DND-41 (cell line): ENCODE data around the gene FBN1.
A peak's percentile ranks its signal among the peaks of the same experiment; 100 is the strongest.

ENCODE experiments used
- ATAC-seq: fragments of 200-7000 bp; cut with Tn5 transposase; 3 replicates; pipeline ENCODE4 v1.9.1; 2021; ENCODE audit warnings: low read depth; ENCODE audit not compliant: insufficient read depth
- DNase-seq: peaks from one replicate; pipeline ENCODE4 v3.0.0-alpha.2; 2020
- H2AFZ ChIP-seq: 2 replicates; pipeline ENCODE4 v1.6.0; 2012; ENCODE audit warnings: low read depth, low read length
- H3K27ac ChIP-seq: 2 replicates; pipeline ENCODE4 v1.5.1; 2012; ENCODE audit warnings: low read length, inconsistent platforms
- H3K27me3 ChIP-seq: fragments of 200-600 bp; sonication (generic); 2 replicates; pipeline ENCODE4 v1.6.0; 2012; ENCODE audit warnings: low read length, mild to moderate bottlenecking, inconsistent platforms; ENCODE audit not compliant: insufficient read depth, poor library complexity
- H3K36me3 ChIP-seq: 2 replicates; pipeline ENCODE4 v1.5.1; 2012; ENCODE audit warnings: low read length, inconsistent platforms; ENCODE audit not compliant: insufficient read depth
- H3K4me1 ChIP-seq: 2 replicates; pipeline ENCODE4 v1.5.1; 2012; ENCODE audit warnings: mild to moderate bottlenecking, low read length; ENCODE audit not compliant: insufficient read depth
- H3K4me2 ChIP-seq: 2 replicates; pipeline ENCODE4 v1.6.0; 2012; ENCODE audit warnings: mild to moderate bottlenecking, moderate library complexity, low read length, inconsistent platforms; ENCODE audit not compliant: insufficient read depth
- H3K4me3 ChIP-seq, 2 experiments: fragments of 200-600 bp in 1 of 2; shearing (Covaris generic) in 1 of 2; 2 replicates each; pipeline ENCODE4 v1.5.1; 2012 to 2016; ENCODE audit warnings: inconsistent platforms in 2 of 2, low read length in 2 of 2, mild to moderate bottlenecking in 2 of 2, low read depth in 1 of 2, moderate library complexity in 1 of 2
- H3K79me2 ChIP-seq: 2 replicates; pipeline ENCODE4 v1.6.0; 2012; ENCODE audit warnings: low read length, inconsistent platforms; ENCODE audit not compliant: insufficient read depth
- H3K9ac ChIP-seq: 2 replicates; pipeline ENCODE4 v1.6.0; 2012; ENCODE audit warnings: low read depth, mild to moderate bottlenecking, inconsistent platforms, low read length, moderate library complexity
- H3K9me3 ChIP-seq: 2 replicates; pipeline ENCODE4 v1.5.1; 2012; ENCODE audit warnings: low read length, moderate library complexity, mild to moderate bottlenecking, inconsistent platforms; ENCODE audit not compliant: insufficient read depth, severe bottlenecking
- H4K20me1 ChIP-seq: 2 replicates; pipeline ENCODE4 v1.6.0; 2012; ENCODE audit warnings: low read length; ENCODE audit not compliant: insufficient read depth
- EZH2 ChIP-seq: IDR thresholded peaks from 3 replicates; pipeline ENCODE4 v1.6.1; 2012; ENCODE audit warnings: borderline replicate concordance, low read depth, mild to moderate bottlenecking, moderate library complexity, low read length, inconsistent platforms; ENCODE audit not compliant: severe bottlenecking
- TF ChIP-seq, protein P1 (sequence below): IDR thresholded peaks from 2 replicates; pipeline ENCODE4 v1.5.1; 2012; ENCODE audit warnings: borderline replicate concordance, low read length, moderate library complexity, mild to moderate bottlenecking; ENCODE audit not compliant: poor library complexity, severe bottlenecking; ENCODE audit errors: extremely low read depth

FBN1 gene

DNA sequence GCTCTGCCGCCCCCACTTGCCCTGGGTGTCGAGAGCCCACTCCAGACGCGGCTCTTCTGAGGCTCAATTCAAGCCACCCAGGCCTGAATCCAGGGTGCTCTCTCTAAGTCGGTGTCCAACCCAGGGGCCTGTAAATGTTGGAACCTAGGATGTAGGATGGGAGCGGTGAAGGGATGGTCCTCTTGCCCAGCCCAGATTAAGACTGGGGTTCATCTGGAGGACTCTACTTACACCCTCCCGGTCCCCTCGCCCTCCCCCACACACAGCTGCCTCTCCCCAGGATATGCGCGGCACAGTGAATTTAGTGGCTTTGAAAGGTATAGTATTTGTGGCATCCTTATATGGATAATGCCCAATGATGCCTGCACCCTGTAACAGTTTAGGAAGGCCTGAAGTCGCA, 822 bp upstream of the FBN1 start:
- no peaks in the 10 kb centered on the region for H3K9me3 ChIP-seq
- peak overlapping the region; percentile 76 for H3K4me2 ChIP-seq
- H3K36me3 ChIP-seq, result no peaks in the 10 kb centered on the region
- no peak for DNase-seq
- no peaks in the 10 kb centered on the region; the same call in 1 of the 2 replicates for H4K20me1 ChIP-seq
- no peak for ATAC-seq
- peak overlapping the region; percentile 73 for H2AFZ ChIP-seq
- H3K4me1 ChIP-seq, result peaks cover 29% of the 10 kb centered on the region
- H3K4me3 ChIP-seq, result peak overlapping the region; percentile 31 to 63; a peak in 3 of 4 replicates
- peak overlapping the region; percentile 55 for H3K9ac ChIP-seq
- H3K27ac ChIP-seq, result no peak overlapping the region
- peaks cover 31% of the 10 kb centered on the region for H3K27me3 ChIP-seq
- no peaks in the 10 kb centered on the region for H3K79me2 ChIP-seq
- no peak for TF ChIP-seq EZH2
- TF ChIP-seq, protein P1, sequence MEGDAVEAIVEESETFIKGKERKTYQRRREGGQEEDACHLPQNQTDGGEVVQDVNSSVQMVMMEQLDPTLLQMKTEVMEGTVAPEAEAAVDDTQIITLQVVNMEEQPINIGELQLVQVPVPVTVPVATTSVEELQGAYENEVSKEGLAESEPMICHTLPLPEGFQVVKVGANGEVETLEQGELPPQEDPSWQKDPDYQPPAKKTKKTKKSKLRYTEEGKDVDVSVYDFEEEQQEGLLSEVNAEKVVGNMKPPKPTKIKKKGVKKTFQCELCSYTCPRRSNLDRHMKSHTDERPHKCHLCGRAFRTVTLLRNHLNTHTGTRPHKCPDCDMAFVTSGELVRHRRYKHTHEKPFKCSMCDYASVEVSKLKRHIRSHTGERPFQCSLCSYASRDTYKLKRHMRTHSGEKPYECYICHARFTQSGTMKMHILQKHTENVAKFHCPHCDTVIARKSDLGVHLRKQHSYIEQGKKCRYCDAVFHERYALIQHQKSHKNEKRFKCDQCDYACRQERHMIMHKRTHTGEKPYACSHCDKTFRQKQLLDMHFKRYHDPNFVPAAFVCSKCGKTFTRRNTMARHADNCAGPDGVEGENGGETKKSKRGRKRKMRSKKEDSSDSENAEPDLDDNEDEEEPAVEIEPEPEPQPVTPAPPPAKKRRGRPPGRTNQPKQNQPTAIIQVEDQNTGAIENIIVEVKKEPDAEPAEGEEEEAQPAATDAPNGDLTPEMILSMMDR, result no peak

DNA sequence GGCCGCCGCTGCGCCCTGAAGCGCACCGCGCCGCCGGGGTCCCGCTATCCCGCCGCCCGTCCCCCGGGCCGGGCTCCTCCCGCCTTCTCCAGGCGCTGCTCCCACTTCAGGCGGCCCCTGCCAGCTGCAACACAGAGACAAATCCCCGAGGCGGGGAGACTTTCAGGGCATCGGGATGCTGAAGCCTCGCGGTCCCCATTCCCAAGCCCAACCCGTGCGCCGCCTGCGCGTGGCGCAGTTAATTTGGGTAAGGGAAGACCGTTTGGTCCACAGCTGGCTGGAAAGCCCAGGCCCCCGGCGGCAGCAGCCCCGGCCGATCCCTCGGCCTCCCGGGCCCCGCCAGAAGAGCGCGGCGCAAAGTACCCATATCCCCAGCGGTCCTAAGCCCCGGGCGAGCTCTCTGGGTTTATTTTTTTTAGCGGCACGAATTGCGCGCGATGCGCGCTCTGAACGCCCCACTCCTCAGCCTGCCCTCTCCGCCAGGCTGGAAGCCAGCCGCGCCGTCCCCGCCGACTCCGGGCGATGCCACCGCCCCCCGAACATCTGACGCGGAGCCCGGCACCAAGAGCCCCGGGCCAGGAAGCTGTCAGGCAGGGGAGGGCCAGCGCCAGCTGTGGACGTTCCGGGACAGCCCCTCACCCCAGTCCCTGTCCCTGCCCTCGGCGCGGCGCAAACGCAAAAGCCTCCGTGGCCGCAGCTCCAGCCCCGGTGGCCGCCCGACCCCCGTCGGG, 517 bp downstream of the FBN1 start:
- H3K27me3 ChIP-seq, result peaks cover 31% of the 10 kb centered on the region
- no peaks in the 10 kb centered on the region for H3K9me3 ChIP-seq
- no peaks in the 10 kb centered on the region; the same call in 1 of the 2 replicates for H4K20me1 ChIP-seq
- peaks cover 30% of the 10 kb centered on the region for H3K4me1 ChIP-seq
- H3K4me3 ChIP-seq, result peak overlapping the region; percentile 31 to 63; a peak in 3 of 4 replicates
- H3K36me3 ChIP-seq, result no peaks in the 10 kb centered on the region
- DNase-seq (peak; percentile 49), ATAC-seq (peak; percentile 62)
- peak overlapping the region; percentile 55 for H3K9ac ChIP-seq
- H3K27ac ChIP-seq, result no peak overlapping the region
- TF ChIP-seq, protein P1, result no peak
- TF ChIP-seq EZH2, result no peak
- H3K79me2 ChIP-seq, result no peaks in the 10 kb centered on the region
- peak overlapping the region; percentile 76 for H3K4me2 ChIP-seq
- peak overlapping the region; percentile 73 for H2AFZ ChIP-seq

DNA sequence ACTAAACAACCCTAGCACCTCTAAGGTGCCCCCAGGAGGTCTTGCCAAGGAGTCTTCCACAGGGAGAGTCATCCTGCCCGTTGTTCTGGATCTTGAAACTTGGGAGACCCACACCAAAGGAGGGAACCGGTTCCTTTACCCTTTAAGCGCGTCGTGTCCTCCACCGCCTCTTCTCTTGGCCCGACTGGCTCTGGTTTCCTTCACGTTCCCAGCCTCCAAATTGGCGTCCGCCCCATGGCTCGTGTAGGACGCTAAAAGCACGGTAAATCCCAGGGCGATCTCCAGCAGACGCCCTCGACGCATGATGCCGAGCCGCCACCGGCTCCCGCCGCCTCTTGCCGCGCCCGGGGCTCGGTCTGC, 1.1 kb downstream of the FBN1 start:
- Histone ChIP-seq H3K27me3 (peaks cover 31% of the 10 kb centered on the region), H3K4me3 (peak overlapping the region in 1 of 2 experiments; percentile 63; a peak in 3 of 4 replicates), H3K4me2 (peak overlapping the region; percentile 76), H3K36me3 (no peaks in the 10 kb centered on the region), H3K9ac (peak overlapping the region; percentile 55; the same call in 1 of the 2 replicates), H2AFZ (no peak overlapping the region), H3K4me1 (peaks cover 30% of the 10 kb centered on the region), H3K79me2 (no peaks in the 10 kb centered on the region), H4K20me1 (no peaks in the 10 kb centered on the region; the same call in 1 of the 2 replicates), H3K27ac (no peak overlapping the region), H3K9me3 (no peaks in the 10 kb centered on the region)
- TF ChIP-seq EZH2, result peak; percentile 49
- TF ChIP-seq, protein P1, result no peak
- ATAC-seq (no peak), DNase-seq (no peak)
